GM21786 (cell line): ENCODE measurements around the gene KNDC1.

Source experiments
- ATAC-seq: cut with Tn5 transposase; IDR thresholded peaks from one replicate; pipeline ENCODE4 v1.9.1; 2021; ENCODE audit not compliant: unreplicated experiment

KNDC1 gene

GRCh38 chr10:133159611-133159949 lies 439 bp upstream of the KNDC1 start:
- ATAC-seq: no peak

GRCh38 chr10:133160826-133161471 lies 930 bp downstream of the KNDC1 start:
- ATAC-seq: no peak

- ATAC-seq: no peak
These were observed 1.6 kb downstream of the KNDC1 start for GRCh38 chr10:133161486-133162109.

GRCh38 chr10:133162178-133162909 lies 2.3 kb downstream of the KNDC1 start:
- ATAC-seq: no peak

GRCh38 chr10:133162910-133163856 lies 3.2 kb downstream of the KNDC1 start:
- no peak for ATAC-seq

GRCh38 chr10:133163889-133164815 lies 4.1 kb downstream of the KNDC1 start:
- ATAC-seq: no peak

GRCh38 chr10:133164816-133165555 lies 5.0 kb downstream of the KNDC1 start:
- ATAC-seq: no peak

- no peak for ATAC-seq
These were observed 5.8 kb downstream of the KNDC1 start for GRCh38 chr10:133165556-133166503.

GRCh38 chr10:133166504-133166827 lies 6.4 kb downstream of the KNDC1 start:
- ATAC-seq: no peak

- ATAC-seq: no peak
These were observed 7.0 kb downstream of the KNDC1 start for GRCh38 chr10:133166828-133167692.

GRCh38 chr10:133167693-133168616 lies 7.9 kb downstream of the KNDC1 start:
- ATAC-seq: no peak

GRCh38 chr10:133168617-133169031 lies 8.6 kb downstream of the KNDC1 start:
- ATAC-seq: no peak

- no peak for ATAC-seq
These were observed 9.3 kb downstream of the KNDC1 start for GRCh38 chr10:133169173-133169947.

GRCh38 chr10:133170092-133170491 lies 10.1 kb downstream of the KNDC1 start:
- no peak for ATAC-seq

GRCh38 chr10:133173860-133174640 lies 14.0 kb downstream of the KNDC1 start:
- no peak for ATAC-seq
